Activated T-helper 2 cell treated with anti-CD3 and anti-CD28 coated beads, Interferon-gamma antibody, Interleukin-2, Interleukin-4, amounts not matched to agents 10 μg/mL and 5 μg/mL and 100 μg/mL, durations not matched to agents 14 hours and 24 hours and 36 hours (primary cell): ENCODE measurements around the gene CT45A5. TPM values are rescaled to one million over a fixed set of nuclear protein-coding genes. Genes with fewer than 3 reads are reported as not detected.
A peak's percentile ranks its signal among the peaks of the same experiment; 100 is the strongest.
"Not testable (repeated sequence)": the region's sequence is repeated elsewhere in the genome, so short reads cannot be mapped to it uniquely, and the experiment has no call there.

Source experiments
- DNase-seq: peaks from one replicate; pipeline ENCODE4 v3.0.0; 2021; ENCODE audit warnings: low spot score
- H3K27ac Mint-ChIP-seq: one replicate; pipeline ENCODE4 v1.8.0; 2021; ENCODE audit warnings: mixed read lengths
- H3K27me3 Mint-ChIP-seq: one replicate; pipeline ENCODE4 v1.8.0; 2021; ENCODE audit warnings: low read depth, mixed read lengths
- H3K36me3 Mint-ChIP-seq: one replicate; pipeline ENCODE4 v1.8.0; 2021; ENCODE audit warnings: low read depth, mixed read lengths
- H3K4me1 Mint-ChIP-seq: one replicate; pipeline ENCODE4 v1.8.0; 2021; ENCODE audit warnings: low read depth, mixed read lengths
- H3K4me3 Mint-ChIP-seq: one replicate; pipeline ENCODE4 v1.8.0; 2021; ENCODE audit warnings: low read depth, mild to moderate bottlenecking, moderate library complexity, mixed read lengths
- H3K9me3 Mint-ChIP-seq: one replicate; pipeline ENCODE4 v1.8.0; 2021; ENCODE audit warnings: mixed read lengths
- intact Hi-C: fragments of 100-400 bp; cut with micrococcal nuclease; formaldehyde crosslinking; loops from one replicate; pipeline ENCODE4 v1.15.1; 2023
- total RNA-seq: library from RNA; stranded (reverse); gene quantifications from 2 replicates; pipeline ENCODE4 v1.2.3, GENCODE V29; 2022

CT45A5 gene, protein sequence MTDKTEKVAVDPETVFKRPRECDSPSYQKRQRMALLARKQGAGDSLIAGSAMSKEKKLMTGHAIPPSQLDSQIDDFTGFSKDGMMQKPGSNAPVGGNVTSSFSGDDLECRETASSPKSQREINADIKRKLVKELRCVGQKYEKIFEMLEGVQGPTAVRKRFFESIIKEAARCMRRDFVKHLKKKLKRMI
- total RNA-seq: not detected in 2 replicates

DNA sequence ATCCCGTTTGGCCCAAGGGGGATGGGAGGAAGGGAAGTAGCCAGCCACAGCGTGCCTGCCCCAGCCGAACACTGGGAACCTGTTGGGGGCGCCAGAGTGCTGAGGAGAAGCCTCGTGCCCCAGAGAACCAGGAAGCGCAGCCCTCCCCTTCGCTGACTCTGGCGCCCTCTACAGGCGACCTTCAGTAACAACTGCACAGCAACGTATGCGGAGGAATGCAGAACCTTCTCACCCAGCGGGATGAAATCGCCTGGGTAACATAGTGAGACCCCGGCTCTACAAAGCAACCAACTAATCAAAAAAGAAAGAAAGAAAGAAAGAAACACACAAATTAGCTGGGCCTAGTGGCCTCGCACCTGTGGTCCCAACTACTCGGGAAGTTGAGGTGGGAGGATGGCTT, at the start of gene CT45A5:
CT45A5 (minus strand) TSS at position 101 of the 400 bp plus-strand sequence. CDS start 3,774 bp downstream, outside the sequence.
- DNase-seq, H3K27me3 Mint-ChIP-seq, H3K36me3 Mint-ChIP-seq, H3K4me1 Mint-ChIP-seq, intact Hi-C loops, H3K4me3 Mint-ChIP-seq, H3K27ac Mint-ChIP-seq, H3K9me3 Mint-ChIP-seq: not testable (repeated sequence)

DNA sequence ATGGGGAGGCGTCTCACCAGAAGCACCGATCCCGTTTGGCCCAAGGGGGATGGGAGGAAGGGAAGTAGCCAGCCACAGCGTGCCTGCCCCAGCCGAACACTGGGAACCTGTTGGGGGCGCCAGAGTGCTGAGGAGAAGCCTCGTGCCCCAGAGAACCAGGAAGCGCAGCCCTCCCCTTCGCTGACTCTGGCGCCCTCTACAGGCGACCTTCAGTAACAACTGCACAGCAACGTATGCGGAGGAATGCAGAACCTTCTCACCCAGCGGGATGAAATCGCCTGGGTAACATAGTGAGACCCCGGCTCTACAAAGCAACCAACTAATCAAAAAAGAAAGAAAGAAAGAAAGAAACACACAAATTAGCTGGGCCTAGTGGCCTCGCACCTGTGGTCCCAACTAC, 34.6 kb upstream of the CT45A5 start, which contains the start of gene CT45A2:
CT45A2 (minus strand) TSS at position 101 of the 400 bp plus-strand sequence. CDS start 3,747 bp downstream, outside the sequence.
- H3K9me3 Mint-ChIP-seq, H3K4me1 Mint-ChIP-seq, H3K27ac Mint-ChIP-seq, H3K36me3 Mint-ChIP-seq, H3K4me3 Mint-ChIP-seq, H3K27me3 Mint-ChIP-seq, DNase-seq, intact Hi-C loops: not testable (repeated sequence)

DNA sequence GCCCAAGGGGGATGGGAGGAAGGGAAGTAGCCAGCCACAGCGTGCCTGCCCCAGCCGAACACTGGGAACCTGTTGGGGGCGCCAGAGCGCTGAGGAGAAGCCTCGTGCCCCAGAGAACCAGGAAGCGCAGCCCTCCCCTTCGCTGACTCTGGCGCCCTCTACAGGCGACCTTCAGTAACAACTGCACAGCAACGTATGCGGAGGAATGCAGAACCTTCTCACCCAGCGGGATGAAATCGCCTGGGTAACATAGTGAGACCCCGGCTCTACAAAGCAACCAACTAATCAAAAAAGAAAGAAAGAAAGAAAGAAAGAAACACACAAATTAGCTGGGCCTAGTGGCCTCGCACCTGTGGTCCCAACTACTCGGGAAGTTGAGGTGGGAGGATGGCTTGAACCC, 17.4 kb upstream of the CT45A5 start, which contains the start of gene CT45A6:
CT45A6 (minus strand) TSS at position 101 of the 400 bp plus-strand sequence. CDS start 3,794 bp downstream, outside the sequence.
- H3K27ac Mint-ChIP-seq, intact Hi-C loops, H3K4me1 Mint-ChIP-seq, H3K9me3 Mint-ChIP-seq, H3K4me3 Mint-ChIP-seq, H3K27me3 Mint-ChIP-seq, H3K36me3 Mint-ChIP-seq, DNase-seq: not testable (repeated sequence)

DNA sequence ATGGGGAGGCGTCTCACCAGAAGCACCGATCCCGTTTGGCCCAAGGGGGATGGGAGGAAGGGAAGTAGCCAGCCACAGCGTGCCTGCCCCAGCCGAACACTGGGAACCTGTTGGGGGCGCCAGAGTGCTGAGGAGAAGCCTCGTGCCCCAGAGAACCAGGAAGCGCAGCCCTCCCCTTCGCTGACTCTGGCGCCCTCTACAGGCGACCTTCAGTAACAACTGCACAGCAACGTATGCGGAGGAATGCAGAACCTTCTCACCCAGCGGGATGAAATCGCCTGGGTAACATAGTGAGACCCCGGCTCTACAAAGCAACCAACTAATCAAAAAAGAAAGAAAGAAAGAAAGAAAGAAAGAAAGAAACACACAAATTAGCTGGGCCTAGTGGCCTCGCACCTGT, 17.2 kb downstream of the CT45A5 start, which contains the start of gene CT45A3:
CT45A3 (minus strand) TSS at position 101 of the 400 bp plus-strand sequence. CDS start 3,747 bp downstream, outside the sequence.
- H3K27ac Mint-ChIP-seq, DNase-seq, H3K4me1 Mint-ChIP-seq, H3K27me3 Mint-ChIP-seq, H3K4me3 Mint-ChIP-seq, H3K9me3 Mint-ChIP-seq, intact Hi-C loops, H3K36me3 Mint-ChIP-seq: not testable (repeated sequence)

DNA sequence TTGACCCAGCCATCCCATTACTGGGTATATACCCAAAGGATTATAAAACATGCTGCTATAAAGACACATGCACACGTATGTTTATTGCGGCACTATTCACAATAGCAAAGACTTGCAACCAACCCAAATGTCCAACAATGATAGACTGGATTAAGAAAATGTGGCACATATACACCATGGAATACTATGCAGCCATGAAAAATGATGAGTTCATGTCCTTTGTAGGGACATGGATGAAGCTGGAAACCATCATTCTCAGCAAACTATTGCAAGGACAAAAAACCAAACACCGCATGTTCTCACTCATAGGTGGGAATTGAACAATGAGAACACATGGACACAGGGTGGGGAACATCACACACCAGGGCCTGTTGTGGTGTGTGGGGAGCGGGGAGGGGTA, 40.6 kb downstream of the CT45A5 start:
- not testable (repeated sequence) for H3K36me3 Mint-ChIP-seq, H3K4me3 Mint-ChIP-seq, H3K9me3 Mint-ChIP-seq

DNA sequence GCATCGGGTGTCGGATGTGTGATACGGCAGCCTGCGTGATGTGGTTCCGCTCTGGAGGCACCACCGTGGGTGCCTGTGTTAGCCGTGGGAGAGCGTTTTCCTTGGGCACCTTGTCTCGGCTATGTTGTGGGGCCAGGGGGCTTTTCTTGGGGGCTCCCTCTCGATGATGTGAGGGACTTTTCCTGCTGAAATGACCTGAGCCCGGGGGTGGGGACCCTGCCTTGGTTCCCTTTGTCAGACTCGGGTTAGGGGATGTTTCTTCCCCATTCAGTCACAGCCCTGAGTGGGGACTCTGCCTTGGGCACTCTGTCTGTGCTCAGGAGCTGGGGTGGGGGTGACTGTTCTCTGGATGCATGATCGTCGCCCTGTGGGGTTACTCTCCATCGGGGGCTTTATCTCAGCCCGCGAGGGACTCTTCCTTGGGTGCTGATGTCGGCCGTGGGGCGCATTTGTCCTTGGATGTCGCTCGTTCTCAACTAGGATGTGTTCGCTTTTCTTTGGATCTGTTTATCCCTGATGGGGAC, 44.0 kb downstream of the CT45A5 start:
- Mint-ChIP-seq H3K27me3 (peaks cover 2% of the 10 kb centered on the region), H3K36me3 (no peaks in the 10 kb centered on the region), H3K27ac (no peak overlapping the region), H3K4me3 (no peak overlapping the region), H3K4me1 (no peaks in the 10 kb centered on the region), H3K9me3 (no peaks in the 10 kb centered on the region)
- DNase-seq: no peak
- intact Hi-C loops: no loop called here

More for the DNA sequence above, 40.6 kb downstream of the CT45A5 start:
- H3K4me1 Mint-ChIP-seq, H3K27ac Mint-ChIP-seq, DNase-seq, intact Hi-C loops, H3K27me3 Mint-ChIP-seq: not testable (repeated sequence)

DNA sequence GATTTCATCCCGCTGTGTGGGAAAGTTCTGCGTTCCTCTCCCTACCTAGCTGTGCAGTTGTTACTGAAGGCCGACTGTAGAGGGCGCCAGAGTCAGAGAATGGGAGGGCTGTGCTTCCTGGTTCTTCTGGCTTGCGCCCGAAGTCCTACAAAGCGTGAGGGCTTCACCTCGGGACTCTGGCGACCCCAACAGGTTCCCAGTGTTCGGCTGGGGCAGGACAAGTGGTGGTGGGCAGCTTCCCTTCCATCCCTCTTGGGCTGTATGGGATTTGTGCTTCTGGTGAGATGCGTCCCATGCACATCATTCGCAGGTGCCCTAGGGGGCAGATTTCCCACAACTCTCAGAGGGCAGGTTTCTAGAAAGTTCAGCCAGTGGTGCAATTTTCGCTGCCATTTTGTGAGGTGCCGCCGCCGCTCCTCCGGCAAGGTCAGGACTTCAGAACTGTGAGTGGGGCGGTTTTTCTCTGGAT, 44.6 kb downstream of the CT45A5 start:
- Mint-ChIP-seq H3K27me3 (peaks cover 2% of the 10 kb centered on the region), H3K27ac (no peak overlapping the region), H3K4me3 (peak overlapping the region; percentile 30), H3K4me1 (no peaks in the 10 kb centered on the region), H3K9me3 (no peaks in the 10 kb centered on the region), H3K36me3 (no peaks in the 10 kb centered on the region)
- peak; percentile 13 for DNase-seq
- intact Hi-C loops: no loop called here

DNA sequence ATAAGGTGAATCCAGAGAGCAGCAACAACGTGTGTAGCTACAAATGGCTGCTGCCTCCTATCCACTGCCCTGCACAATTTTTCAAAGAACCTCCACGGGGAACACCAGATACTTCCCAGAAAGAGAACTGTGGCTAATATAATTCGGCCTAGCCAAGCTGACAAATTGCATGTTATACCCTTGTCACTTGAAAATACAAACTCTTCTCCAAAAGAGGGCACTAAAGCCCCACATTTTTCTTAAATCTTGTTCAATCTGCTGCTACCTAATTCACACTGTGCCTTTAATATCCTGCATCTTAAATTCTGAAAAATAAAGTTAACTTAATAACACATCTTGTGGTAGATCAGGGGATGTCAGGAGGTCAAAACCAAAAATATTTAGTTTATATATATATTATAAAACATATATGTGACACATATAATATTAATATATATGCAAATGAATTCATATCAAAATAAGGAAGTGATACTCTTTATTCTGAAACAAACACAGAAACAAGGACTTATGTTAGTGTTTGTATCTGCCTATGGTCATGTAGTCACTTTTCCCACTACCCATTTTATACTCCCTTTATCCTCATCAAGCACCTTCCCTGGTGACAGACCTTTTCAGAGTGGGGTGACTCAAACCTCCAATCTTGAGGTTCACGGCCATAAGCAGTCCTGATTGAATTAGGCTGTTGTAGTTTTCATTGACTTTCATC, 47.8 kb downstream of the CT45A5 start:
- intact Hi-C loops: no loop called here
- Mint-ChIP-seq H3K4me3 (no peak overlapping the region), H3K36me3 (no peaks in the 10 kb centered on the region), H3K27ac (no peak overlapping the region), H3K4me1 (no peaks in the 10 kb centered on the region), H3K9me3 (no peaks in the 10 kb centered on the region), H3K27me3 (peaks cover 2% of the 10 kb centered on the region)
- DNase-seq: no peak

DNA sequence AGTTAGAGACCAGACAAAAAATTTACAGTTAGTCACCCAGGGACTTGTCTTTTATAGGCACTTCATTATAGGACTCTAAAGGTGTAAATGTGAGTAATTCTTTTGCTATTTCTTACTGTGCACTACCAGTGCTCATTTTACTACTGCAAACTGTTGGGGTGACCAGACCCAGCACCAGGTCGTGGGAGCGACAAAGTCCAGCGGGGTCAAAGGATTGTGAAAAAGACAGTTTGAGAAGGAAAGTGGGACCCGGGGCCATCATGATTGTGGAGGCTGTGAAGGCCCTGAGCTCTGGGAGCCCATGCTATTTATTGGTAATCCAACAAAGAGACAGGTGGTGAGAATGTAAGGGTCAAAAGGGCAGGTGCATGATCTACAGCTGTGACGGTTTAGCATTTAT, 50.6 kb downstream of the CT45A5 start:
- H3K36me3 Mint-ChIP-seq, H3K27me3 Mint-ChIP-seq, H3K4me1 Mint-ChIP-seq, H3K9me3 Mint-ChIP-seq, DNase-seq, H3K4me3 Mint-ChIP-seq, intact Hi-C loops, H3K27ac Mint-ChIP-seq: not testable (repeated sequence)

Other genes with a start within 250 kb of the CT45A5 start
- gene CT45A1, start 71.9 kb downstream of the CT45A5 start, total RNA-seq: not detected in 2 replicates
- not detected in 2 replicates for gene CT45A3, start 17.3 kb downstream of the CT45A5 start, total RNA-seq
- gene CT45A6, start 17.3 kb upstream of the CT45A5 start, total RNA-seq: not detected in 2 replicates
- not detected in 2 replicates for gene CT45A2, start 34.5 kb upstream of the CT45A5 start, total RNA-seq
- not detected in 2 replicates for gene CT45A7, start 51.8 kb upstream of the CT45A5 start, total RNA-seq
- not detected in 2 replicates for gene CT45A8, start 69.0 kb upstream of the CT45A5 start, total RNA-seq
- not detected in 2 replicates for gene CT45A9, start 86.3 kb upstream of the CT45A5 start, total RNA-seq
- not detected in 2 replicates for gene CT45A10, start 107.9 kb upstream of the CT45A5 start, total RNA-seq
- not detected in 2 replicates for gene SAGE1, start 108.2 kb upstream of the CT45A5 start, total RNA-seq
- 24.0 and 24.6 TPM in 2 replicates for gene MMGT1, start 188.5 kb upstream of the CT45A5 start, total RNA-seq
- 10.5 and 10.7 TPM in 2 replicates for gene SLC9A6, start 199.9 kb upstream of the CT45A5 start, total RNA-seq